ENCODE results near the gene PTGR2. TPM values are rescaled to one million over a fixed set of nuclear protein-coding genes. Genes with fewer than 3 reads are reported as not detected.
A peak's percentile ranks its signal among the peaks of the same experiment; 100 is the strongest.

Gene PTGR2
- 10 to 100 TPM; 16.3 to 43.3 (median 27.3) TPM for total RNA-seq

DNA sequence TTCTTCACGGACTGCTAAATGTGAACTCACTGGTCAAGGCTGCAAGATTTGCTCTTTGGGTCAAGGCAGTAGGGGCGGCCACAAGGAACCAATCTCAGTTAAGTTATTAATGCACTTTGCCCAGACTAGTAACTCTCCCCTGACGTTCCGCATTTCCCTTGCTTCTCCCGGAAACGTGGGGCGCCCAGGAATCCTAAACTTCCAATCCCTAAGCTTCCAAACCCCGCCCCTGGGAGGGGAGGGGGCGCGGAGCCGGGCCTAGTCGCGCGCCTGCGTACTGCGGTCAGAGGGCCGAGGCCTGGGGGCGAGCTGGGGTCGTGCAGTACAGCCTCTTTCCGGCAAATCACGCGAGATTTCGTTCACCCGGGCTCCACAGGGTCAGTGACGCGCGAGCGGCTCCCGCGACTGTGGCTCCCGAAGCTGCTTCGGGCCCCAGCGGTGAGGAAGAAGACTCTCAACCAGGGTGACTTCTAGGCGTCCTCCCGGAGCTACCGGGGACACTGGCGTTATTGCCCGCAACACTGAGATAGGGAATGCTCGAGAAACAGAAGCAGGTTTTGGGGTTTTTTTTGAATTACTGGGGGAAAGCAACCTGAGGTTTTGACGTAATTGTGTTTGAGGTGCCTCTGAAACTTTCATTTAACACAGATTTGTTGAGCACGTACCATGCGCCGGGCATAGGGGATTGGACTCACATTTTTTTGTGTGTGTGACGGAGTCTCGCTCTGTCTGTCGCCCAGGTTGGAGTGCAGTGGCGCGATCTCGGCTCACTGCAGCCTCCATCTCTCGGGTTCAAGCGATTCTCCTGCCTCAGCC is at the start of gene PTGR2:
PTGR2 (plus strand) TSS at position 265 of the 816 bp plus-strand sequence. CDS start 7,032 bp downstream, outside the sequence.
- Histone ChIP-seq H3K27me3 (no peaks in the 10 kb centered on the region), H3K9me3 (no peaks in the 10 kb centered on the region), H3K27ac (peak within 1 kb of the TSS; percentile 95 to 97 (median 95)), H3K4me3 (replicated peaks in 1 of 3) (peak within 1 kb of the TSS; percentile 24 to 72 (median 48)), H3K36me3 (no peaks in the 10 kb centered on the region), H3K4me1 (peaks cover 11 to 17% of the 10 kb centered on the region in 2 donors)
- TF ChIP-seq, protein P1, sequence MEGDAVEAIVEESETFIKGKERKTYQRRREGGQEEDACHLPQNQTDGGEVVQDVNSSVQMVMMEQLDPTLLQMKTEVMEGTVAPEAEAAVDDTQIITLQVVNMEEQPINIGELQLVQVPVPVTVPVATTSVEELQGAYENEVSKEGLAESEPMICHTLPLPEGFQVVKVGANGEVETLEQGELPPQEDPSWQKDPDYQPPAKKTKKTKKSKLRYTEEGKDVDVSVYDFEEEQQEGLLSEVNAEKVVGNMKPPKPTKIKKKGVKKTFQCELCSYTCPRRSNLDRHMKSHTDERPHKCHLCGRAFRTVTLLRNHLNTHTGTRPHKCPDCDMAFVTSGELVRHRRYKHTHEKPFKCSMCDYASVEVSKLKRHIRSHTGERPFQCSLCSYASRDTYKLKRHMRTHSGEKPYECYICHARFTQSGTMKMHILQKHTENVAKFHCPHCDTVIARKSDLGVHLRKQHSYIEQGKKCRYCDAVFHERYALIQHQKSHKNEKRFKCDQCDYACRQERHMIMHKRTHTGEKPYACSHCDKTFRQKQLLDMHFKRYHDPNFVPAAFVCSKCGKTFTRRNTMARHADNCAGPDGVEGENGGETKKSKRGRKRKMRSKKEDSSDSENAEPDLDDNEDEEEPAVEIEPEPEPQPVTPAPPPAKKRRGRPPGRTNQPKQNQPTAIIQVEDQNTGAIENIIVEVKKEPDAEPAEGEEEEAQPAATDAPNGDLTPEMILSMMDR (IDR thresholded peaks at IDR 0.05) = peak in 3 of 6 experiments; percentile 7 to 35 (median 22)
- TF ChIP-seq POLR2A (IDR thresholded peaks at IDR 0.05) = peak; percentile 3 to 88
- intact Hi-C loops (cut with DNase I) = no loop called here
- 1 to 3% methylated on average over 30 to 47 of the region's 51 CpGs for WGBS, 2 donors
- DNase-seq = peak; percentile 96 to 98

DNA sequence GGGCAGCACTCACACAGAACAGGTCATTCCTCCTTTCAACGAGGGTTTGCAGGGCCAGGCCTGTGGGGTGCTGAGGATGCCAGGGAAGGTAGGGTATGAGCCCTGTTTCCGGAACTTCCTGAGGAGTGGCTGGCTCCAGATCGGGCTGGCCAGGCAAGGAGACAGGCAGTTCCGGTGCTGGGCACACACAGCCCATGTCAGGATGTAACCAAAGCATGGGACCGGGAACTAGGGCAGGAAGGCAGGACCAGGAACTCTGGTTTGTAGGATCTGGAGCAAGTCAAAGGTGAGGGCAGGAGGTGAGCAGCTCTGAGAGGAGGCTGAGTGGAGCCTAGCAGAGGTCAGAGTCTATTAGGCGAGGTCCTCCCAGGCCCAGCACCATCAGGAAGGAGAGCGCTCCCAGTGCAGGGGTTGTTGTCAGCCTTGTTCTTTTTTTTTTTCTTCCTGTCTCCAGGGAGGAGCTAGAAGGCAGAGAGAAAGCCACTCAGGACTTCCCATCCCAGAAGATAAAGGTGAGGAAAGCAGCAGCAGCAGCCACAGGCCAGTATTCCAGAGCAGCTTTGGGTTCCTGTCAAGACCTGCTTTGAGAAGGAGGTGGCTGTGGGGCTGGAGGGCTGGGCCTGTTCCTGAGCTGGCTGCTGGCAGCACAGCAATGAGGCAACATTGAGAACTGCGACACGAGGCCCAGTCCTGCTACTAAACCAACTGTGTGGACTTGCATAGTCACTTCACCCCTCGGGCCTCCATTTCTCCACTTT is 49.0 kb upstream of the PTGR2 start:
- intact Hi-C loops (cut with DNase I) = no loop called here
- H3K27me3 ChIP-seq = no peaks in the 10 kb centered on the region
- no peak overlapping the region for H3K4me3 ChIP-seq (replicated peaks in 1 of 3)
- WGBS, 2 donors = 78 to 80% methylated on average over 7 to 10 of the region's 10 CpGs
- TF ChIP-seq POLR2A (IDR thresholded peaks at IDR 0.05) = no peak
- TF ChIP-seq, protein P1 (IDR thresholded peaks at IDR 0.05) = no peak
- H3K9me3 ChIP-seq = no peaks in the 10 kb centered on the region
- H3K36me3 ChIP-seq = no peaks in the 10 kb centered on the region
- H3K4me1 ChIP-seq = peaks cover 11% of the 10 kb centered on the region in 2 donors
- H3K27ac ChIP-seq = peak overlapping the region in 1 of 3 donors; percentile 10
- DNase-seq = no peak

DNA sequence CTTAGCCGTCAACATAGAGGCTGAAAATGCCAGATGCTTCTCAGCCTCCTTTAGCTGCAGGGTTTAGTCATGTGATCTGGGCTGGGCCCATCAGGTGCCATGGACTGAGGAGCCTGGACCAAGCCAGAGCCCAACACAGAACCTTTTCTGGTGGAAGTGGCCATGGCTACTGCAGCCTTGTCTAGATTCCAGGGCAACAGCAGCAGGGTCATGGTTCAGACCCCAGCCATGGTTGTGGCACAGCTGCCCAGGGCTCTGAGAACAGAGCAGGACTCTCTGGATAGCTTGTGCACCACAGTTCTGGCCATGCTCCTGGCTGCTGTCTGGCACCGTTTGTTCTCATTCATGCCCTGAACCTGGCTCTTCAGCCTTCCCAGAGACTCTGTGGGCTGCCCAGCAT is 47.0 kb upstream of the PTGR2 start:
- no peaks in the 10 kb centered on the region for H3K9me3 ChIP-seq
- no peak for TF ChIP-seq POLR2A (IDR thresholded peaks at IDR 0.05)
- TF ChIP-seq, protein P1 (IDR thresholded peaks at IDR 0.05) = no peak
- 92 to 97% methylated on average over 2 of the region's 2 CpGs for WGBS, 2 donors
- H3K36me3 ChIP-seq = no peaks in the 10 kb centered on the region
- no peak overlapping the region for H3K4me3 ChIP-seq (replicated peaks in 1 of 3)
- no peak for DNase-seq
- no peaks in the 10 kb centered on the region for H3K27me3 ChIP-seq
- no peak overlapping the region for H3K27ac ChIP-seq
- intact Hi-C loops (cut with DNase I) = no loop called here
- no peaks in the 10 kb centered on the region for H3K4me1 ChIP-seq

DNA sequence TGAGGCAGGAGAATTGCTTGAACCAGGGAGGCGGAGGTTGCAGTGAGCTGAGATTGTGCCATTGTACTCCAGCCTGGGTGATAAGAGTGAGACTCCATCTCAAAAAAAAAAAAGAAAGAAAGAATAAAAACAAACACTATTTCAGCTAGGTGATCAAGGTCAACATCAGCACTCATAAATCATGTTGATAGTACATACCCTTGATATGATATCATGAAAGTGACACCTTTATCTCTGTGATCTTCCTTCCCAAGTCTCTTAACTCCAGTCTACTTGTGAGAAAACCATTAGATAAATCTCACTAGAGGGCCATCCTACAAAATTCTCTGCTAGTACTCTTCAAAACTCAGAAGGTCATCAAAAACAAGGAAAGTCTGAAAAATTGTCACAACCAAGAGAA is 44.2 kb upstream of the PTGR2 start:
- intact Hi-C loops (cut with DNase I) = no loop called here
- H3K4me1 ChIP-seq = no peaks in the 10 kb centered on the region
- no peak overlapping the region for H3K27ac ChIP-seq
- DNase-seq = no peak
- TF ChIP-seq, protein P1 (IDR thresholded peaks at IDR 0.05) = no peak
- no peak for TF ChIP-seq POLR2A (IDR thresholded peaks at IDR 0.05)
- H3K9me3 ChIP-seq = no peaks in the 10 kb centered on the region
- no peaks in the 10 kb centered on the region for H3K27me3 ChIP-seq
- no peaks in the 10 kb centered on the region for H3K36me3 ChIP-seq
- WGBS, 2 donors = 100% methylated on average over 1 of the region's 1 CpG
- no peak overlapping the region for H3K4me3 ChIP-seq (replicated peaks in 1 of 3)

Data from thyroid gland (tissue), 4 donors.